Measurements from ENCODE around the gene UBASH3B.

The UBASH3B gene

GRCh38 chr11:122690384-122690783 is 34.9 kb downstream of the UBASH3B start:
- no peak overlapping the region for H3K4me3 ChIP-seq (ENCODE audit: low read depth, low read length)
- no peak for TF ChIP-seq POLR2A (IDR thresholded peaks at IDR 0.05; ENCODE audit: extremely low read depth, insufficient read length)
- no peak for TF ChIP-seq MAX (IDR thresholded peaks at IDR 0.05; ENCODE audit: low read depth, low read length)
- no peak for TF ChIP-seq CTCF (IDR thresholded peaks at IDR 0.05; ENCODE audit: low read depth, low read length)
- TF ChIP-seq MYC (IDR thresholded peaks at IDR 0.05; ENCODE audit: low read depth, low read length), result no peak
- peak; percentile 34 for DNase-seq (ENCODE audit: low read depth)

- peak; percentile 30 for TF ChIP-seq POLR2A (IDR thresholded peaks at IDR 0.05; ENCODE audit: extremely low read depth, insufficient read length)
- TF ChIP-seq MAX (IDR thresholded peaks at IDR 0.05; ENCODE audit: low read depth, low read length), result 0 out of 2 replicates have a peak, but pooled peaks have one; percentile 1
- no peak for TF ChIP-seq CTCF (IDR thresholded peaks at IDR 0.05; ENCODE audit: low read depth, low read length)
- peak; percentile 8; the same call in 1 of the 2 replicates for TF ChIP-seq MYC (IDR thresholded peaks at IDR 0.05; ENCODE audit: low read depth, low read length)
- DNase-seq (ENCODE audit: low read depth), result peak; percentile 91
- peak overlapping the region; percentile 26 for H3K4me3 ChIP-seq (ENCODE audit: low read depth, low read length)
Measured at GRCh38 chr11:122690801-122691548, 35.5 kb downstream of the UBASH3B start.

- TF ChIP-seq MYC (IDR thresholded peaks at IDR 0.05; ENCODE audit: low read depth, low read length) (0 out of 2 replicates have a peak, but pooled peaks have one; percentile 9), CTCF (IDR thresholded peaks at IDR 0.05; ENCODE audit: low read depth, low read length) (no peak), MAX (IDR thresholded peaks at IDR 0.05; ENCODE audit: low read depth, low read length) (no peak), POLR2A (IDR thresholded peaks at IDR 0.05; ENCODE audit: extremely low read depth, insufficient read length) (no peak)
- no peak for DNase-seq (ENCODE audit: low read depth)
- H3K4me3 ChIP-seq (ENCODE audit: low read depth, low read length), result no peak overlapping the region
Measured at GRCh38 chr11:122691549-122692150, 36.1 kb downstream of the UBASH3B start.

GRCh38 chr11:122692444-122692843 is 36.9 kb downstream of the UBASH3B start:
- no peak overlapping the region for H3K4me3 ChIP-seq (ENCODE audit: low read depth, low read length)
- no peak for DNase-seq (ENCODE audit: low read depth)
- TF ChIP-seq POLR2A (IDR thresholded peaks at IDR 0.05; ENCODE audit: extremely low read depth, insufficient read length) (no peak), MYC (IDR thresholded peaks at IDR 0.05; ENCODE audit: low read depth, low read length) (no peak), MAX (IDR thresholded peaks at IDR 0.05; ENCODE audit: low read depth, low read length) (no peak), CTCF (IDR thresholded peaks at IDR 0.05; ENCODE audit: low read depth, low read length) (no peak)

GRCh38 chr11:122695076-122695615 is 39.6 kb downstream of the UBASH3B start:
- DNase-seq (ENCODE audit: low read depth), result peak; percentile 52
- TF ChIP-seq POLR2A (IDR thresholded peaks at IDR 0.05; ENCODE audit: extremely low read depth, insufficient read length) (no peak), MAX (IDR thresholded peaks at IDR 0.05; ENCODE audit: low read depth, low read length) (no peak), MYC (IDR thresholded peaks at IDR 0.05; ENCODE audit: low read depth, low read length) (no peak), CTCF (IDR thresholded peaks at IDR 0.05; ENCODE audit: low read depth, low read length) (no peak)
- H3K4me3 ChIP-seq (ENCODE audit: low read depth, low read length), result no peak overlapping the region
